NCI-H524 treated with DMSO at 0.1 percent for 48 hours (cell line): ENCODE data around the gene KDM4B.

Experiments
- DNase-seq: peaks from one replicate; lab custom pipeline; 2025; lab: John Stamatoyannopoulos, UW

Gene KDM4B

GRCh38 chr19:5091018-5091683 is 122.2 kb downstream of the KDM4B start:
- DNase-seq: peak; percentile 91

GRCh38 chr19:5091684-5092480 is 123.0 kb downstream of the KDM4B start:
- DNase-seq: no peak

GRCh38 chr19:5092481-5092843 is 123.5 kb downstream of the KDM4B start:
- DNase-seq: no peak

- no peak for DNase-seq
Measured at GRCh38 chr19:5093297-5093928, 124.5 kb downstream of the KDM4B start.

- DNase-seq: peak; percentile 24
Measured at GRCh38 chr19:5093948-5094718, 125.2 kb downstream of the KDM4B start.

GRCh38 chr19:5094768-5095567 is 126.1 kb downstream of the KDM4B start:
- no peak for DNase-seq

GRCh38 chr19:5095568-5095850 is 126.6 kb downstream of the KDM4B start:
- DNase-seq: no peak

- no peak for DNase-seq
Measured at GRCh38 chr19:5096536-5096935, 127.6 kb downstream of the KDM4B start.

- DNase-seq: no peak
Measured at GRCh38 chr19:5097331-5097930, 128.5 kb downstream of the KDM4B start.

GRCh38 chr19:5097959-5098623 is 129.2 kb downstream of the KDM4B start:
- DNase-seq: no peak

GRCh38 chr19:5098646-5099045 is 129.7 kb downstream of the KDM4B start:
- no peak for DNase-seq

- no peak for DNase-seq
Measured at GRCh38 chr19:5099701-5100221, 130.8 kb downstream of the KDM4B start.

GRCh38 chr19:5101871-5102270 is 133.0 kb downstream of the KDM4B start:
- no peak for DNase-seq

GRCh38 chr19:5102520-5102919 is 133.6 kb downstream of the KDM4B start:
- no peak for DNase-seq

- no peak for DNase-seq
Measured at GRCh38 chr19:5103061-5103701, 134.3 kb downstream of the KDM4B start.

- no peak for DNase-seq
Measured at GRCh38 chr19:5103812-5104410, 135.0 kb downstream of the KDM4B start.

- no peak for DNase-seq
Measured at GRCh38 chr19:5104871-5105351, 136.0 kb downstream of the KDM4B start.

GRCh38 chr19:5106191-5106726 is 137.3 kb downstream of the KDM4B start:
- DNase-seq: no peak

GRCh38 chr19:5106971-5107370 is 138.1 kb downstream of the KDM4B start:
- DNase-seq: no peak
